Activated CD8-positive, alpha-beta memory T cell treated with anti-CD3 and anti-CD28 coated beads for 24 hours (primary cell): ENCODE data around the gene BMF.
"Not testable (repeated sequence)": the region's sequence is repeated elsewhere in the genome, so short reads cannot be mapped to it uniquely, and the experiment has no call there.

ENCODE experiments used
- DNase-seq: peaks from one replicate; pipeline ENCODE4 v3.0.0-alpha.2; 2020

Gene BMF, protein sequence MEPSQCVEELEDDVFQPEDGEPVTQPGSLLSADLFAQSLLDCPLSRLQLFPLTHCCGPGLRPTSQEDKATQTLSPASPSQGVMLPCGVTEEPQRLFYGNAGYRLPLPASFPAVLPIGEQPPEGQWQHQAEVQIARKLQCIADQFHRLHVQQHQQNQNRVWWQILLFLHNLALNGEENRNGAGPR

GRCh38 chr15:40108855-40109735, at the start of gene BMF:
TSS of gene BMF (minus strand) at chr15:40108879. CDS start at chr15:40106086, 2,793 bp downstream.
- DNase-seq = peak; percentile 99

GRCh38 chr15:40157778-40158447, 49.2 kb upstream of the BMF start:
- no peak for DNase-seq

DNA sequence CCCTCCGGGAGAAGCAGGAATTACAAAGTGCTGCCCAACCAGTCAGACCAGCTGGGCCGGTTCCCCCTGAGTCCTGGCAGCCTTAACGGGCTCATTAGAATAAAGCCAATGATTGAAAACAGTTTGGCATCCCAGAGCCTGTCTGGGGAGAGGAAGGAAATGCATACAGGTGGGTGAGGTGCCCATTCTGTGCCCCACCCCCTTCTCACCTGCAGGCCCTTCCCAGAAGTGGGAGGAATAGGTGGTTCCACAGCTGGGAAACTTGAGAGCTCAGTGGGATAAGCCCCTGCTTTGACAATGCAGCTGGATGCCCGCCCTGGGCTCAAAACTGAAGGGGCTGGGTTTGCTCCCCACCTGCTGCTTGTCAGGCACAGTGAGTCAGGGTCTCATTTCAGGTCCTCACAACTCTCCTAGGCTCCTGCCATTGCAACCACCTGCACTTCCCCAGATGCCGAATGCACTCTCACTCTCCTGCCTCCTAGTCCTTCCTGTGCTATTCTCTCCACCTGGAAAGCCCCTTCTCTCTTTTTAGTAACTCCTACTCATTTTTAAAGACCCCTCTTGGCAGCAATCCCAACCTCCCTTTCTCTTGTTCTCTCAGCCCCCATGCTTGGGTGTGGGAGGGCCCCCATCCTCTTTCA, 46.7 kb upstream of the BMF start:
- no peak for DNase-seq

DNA sequence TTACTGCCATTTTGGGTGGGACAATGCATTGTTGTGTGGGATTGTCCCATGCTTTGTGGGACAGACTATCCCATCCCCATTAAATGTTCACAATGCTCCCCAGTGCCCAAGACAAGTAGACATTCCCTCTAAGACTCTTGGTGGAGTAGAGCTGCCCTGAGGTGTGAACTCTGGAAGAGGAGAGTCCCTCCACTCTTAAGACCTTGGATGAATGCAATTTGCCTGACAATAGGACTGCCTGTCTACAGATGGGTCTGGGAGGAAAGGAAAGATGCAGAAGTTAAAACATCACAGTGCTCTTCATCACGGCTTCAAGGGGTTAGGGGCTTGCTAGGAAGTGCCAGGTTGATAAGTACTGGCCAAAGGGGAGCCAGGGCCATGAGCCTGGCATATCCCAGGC, 46.1 kb upstream of the BMF start:
- DNase-seq = not testable (repeated sequence)

DNA sequence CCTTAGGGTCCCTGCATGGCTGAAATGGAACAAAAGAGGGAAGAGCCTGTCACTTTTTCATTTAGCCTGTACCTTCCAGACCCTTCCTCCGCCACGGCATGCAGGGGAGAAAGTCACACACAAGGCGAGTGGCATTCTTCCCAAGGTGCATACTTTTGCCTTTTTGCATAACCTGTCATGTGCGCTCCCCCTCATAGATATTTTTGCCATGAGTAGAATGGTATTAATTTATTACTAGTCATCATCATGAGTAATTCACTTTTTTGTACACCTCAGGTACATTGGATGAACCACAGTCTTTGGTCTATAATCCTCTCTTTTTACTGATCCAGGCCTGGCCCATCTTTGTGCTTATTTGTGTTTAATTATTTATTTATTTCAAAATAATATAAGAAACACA, 43.3 kb upstream of the BMF start:
- DNase-seq = no peak

DNA sequence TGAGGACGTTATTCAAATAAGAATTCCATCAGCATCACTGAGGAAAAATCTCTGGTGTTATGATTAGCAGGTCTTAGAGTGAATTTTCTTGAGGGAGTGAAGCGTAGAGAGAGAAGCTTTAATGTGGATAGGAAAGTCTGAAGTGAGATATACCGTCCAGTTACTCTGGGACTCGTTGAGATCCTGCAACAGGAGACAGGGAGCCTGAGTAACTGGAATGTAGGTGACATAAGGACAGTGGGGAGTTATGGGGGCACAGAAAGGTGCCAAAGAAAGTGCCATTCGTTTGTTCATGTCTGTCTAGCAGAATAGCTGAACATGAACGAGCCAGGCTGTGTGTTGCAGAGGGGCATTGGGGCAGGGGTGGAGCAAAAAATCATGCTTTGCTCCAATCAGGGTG, 42.8 kb upstream of the BMF start:
- DNase-seq = no peak

DNA sequence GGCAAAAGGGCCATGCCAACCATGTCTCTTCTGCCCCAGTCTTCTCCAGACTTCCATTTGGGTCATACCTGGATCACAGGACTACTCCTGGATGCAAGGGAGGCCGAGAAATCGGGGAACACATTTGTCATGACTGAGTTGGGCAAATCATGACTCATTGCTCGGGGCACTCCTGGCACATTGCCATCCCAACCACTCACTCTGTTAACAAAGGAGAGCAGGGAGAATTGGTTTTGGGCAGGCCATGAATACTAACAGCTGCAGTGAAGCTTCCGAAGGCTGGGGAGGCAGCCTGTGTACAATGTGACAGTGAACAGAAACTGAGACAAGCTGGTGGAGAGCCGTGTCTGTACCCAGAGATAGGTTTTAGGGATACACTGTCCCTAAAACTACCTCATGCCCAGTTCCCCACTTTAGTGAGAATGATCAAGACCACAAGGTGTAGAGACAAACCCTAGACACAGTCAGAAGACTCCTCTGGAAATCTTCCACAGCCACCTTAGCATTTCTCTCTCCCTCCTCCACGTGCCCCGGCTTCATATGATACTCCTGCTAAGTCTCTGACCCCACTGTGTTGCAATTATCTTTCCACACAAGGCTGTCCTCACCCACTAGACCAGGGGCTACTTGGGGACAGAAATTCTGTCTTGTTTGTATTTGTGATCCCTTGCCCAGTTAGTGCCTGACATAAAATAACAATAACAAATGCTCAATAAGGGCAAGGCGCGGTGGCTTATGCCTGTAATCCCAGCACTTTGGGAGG, 41.7 kb upstream of the BMF start:
- peak; percentile 54 for DNase-seq

GRCh38 chr15:40149339-40149738, 40.7 kb upstream of the BMF start:
- DNase-seq = no peak

DNA sequence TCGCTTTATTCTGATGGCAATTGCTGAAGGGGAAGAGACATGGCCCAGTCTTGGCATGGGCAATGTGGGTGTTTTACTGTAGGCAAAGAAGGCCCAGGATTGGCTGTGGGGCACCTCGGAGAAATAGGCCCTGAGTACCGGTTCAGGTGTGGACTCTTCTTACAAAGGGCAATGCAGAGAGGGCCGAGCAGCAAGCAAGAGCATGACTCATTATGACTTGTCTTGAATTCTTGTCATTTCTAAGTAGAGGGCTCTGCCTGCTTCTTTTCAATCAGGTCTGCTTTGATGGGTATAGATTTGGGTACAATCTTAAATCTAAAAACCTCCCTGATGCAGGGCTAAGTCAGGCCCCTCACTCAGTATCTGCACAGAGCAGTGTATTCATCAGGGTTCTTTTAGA, 37.4 kb upstream of the BMF start:
- peak; percentile 32 for DNase-seq

GRCh38 chr15:40142428-40142827, 33.7 kb upstream of the BMF start:
- no peak for DNase-seq

- not testable (repeated sequence) for DNase-seq
These were observed 29.5 kb upstream of the BMF start for GRCh38 chr15:40138201-40138570.

- no peak for DNase-seq
These were observed 28.9 kb upstream of the BMF start for GRCh38 chr15:40137303-40138200.

GRCh38 chr15:40136470-40137302, 28.0 kb upstream of the BMF start:
- no peak for DNase-seq

- DNase-seq = not testable (repeated sequence)
These were observed 27.3 kb upstream of the BMF start for GRCh38 chr15:40135846-40136450.

DNA sequence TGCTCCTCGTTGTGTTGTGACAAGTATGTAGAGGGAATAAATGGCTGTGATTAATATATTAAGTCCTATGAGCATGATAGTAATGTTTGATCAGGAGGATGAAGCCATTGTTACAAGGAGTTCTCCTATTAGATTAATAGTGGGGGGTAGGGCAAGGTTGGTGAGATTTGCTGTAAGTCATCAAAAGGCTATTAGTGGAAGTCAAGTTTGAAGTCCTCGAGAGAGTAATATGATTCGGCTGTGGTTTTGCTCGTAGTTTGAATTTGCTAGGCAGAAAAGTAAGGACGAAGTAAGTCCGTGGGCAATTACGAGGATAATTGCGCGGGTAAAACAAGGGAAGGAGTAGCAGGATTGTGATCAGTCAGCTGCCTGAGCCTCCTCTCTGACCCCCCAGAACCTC, 26.2 kb upstream of the BMF start:
- no peak for DNase-seq

- no peak for DNase-seq
These were observed 24.9 kb upstream of the BMF start for GRCh38 chr15:40133544-40133943.

- no peak for DNase-seq
These were observed 22.3 kb upstream of the BMF start for GRCh38 chr15:40130799-40131502.

DNA sequence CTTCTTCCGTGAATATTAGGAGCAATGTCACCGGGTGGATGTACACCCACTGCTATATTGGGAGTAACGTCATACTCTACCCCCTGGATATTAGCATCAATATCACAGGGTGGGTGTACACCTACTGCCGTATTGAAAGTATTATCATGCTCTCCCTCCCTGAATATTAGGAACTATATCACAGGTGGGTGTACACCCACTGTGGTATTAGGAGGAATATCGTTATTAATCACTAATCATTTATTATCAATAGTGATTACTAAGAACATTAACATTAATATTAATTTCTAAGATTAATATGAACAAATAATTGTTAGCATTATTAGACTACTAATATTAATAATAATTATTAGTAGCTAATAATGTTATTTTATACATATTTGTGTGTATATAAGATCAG, 21.4 kb upstream of the BMF start:
- no peak for DNase-seq
